Measurements from ENCODE around the gene EPHA1.
"Not testable (repeated sequence)": the region's sequence is repeated elsewhere in the genome, so short reads cannot be mapped to it uniquely, and the experiment has no call there.

The EPHA1 gene

DNA sequence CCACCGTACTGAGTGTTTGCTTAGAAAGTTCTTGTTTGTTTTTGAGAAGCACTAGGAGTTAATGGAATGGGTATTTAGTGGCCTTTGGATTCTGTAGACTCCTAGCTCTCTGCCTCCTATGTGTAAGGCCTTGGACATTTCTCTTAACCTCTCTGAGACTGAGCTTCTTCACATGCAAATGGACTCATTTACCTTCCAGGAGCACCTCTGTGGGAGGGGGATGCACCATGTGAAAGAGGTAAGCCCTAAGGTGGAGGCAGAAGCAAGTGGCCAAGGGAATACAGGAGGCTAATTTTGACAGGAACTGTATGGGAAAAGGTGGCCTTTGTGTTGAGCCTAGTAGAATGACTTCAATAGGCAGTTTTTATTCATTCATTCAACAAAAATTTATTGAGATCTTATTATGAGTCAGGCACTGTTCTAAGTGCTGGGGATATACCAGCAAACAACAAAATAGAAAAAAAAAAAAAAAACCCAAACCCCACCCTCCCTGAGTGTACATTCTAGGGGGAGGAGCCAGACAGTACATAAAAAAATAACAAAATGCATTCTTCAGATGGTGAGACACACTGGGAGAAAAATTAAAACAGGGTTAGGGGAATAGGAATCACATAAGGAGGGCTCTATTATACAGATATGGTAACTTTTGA is 9.2 kb upstream of the EPHA1 start:
- ChIA-PET POLR2A (no interaction called here), CTCF (interaction anchor here (0.6 to 2.7 kb wide), 5 partner anchors 9 to 178 kb away, joined by 3 to 13 read pairs (median 5); no protein-coding TSS in a partner anchor)
- TF ChIP-seq HDGF (IDR thresholded peaks at IDR 0.05; ENCODE audit: borderline replicate concordance) (no peak), SP1 (IDR thresholded peaks at IDR 0.05) (no peak), FOXA1 (IDR thresholded peaks at IDR 0.05) (no peak), FOXM1 (IDR thresholded peaks at IDR 0.05; ENCODE audit: borderline replicate concordance) (no peak), ARNT (IDR thresholded peaks at IDR 0.05) (no peak), FOXK2 (IDR thresholded peaks at IDR 0.05) (no peak), LEF1 (IDR thresholded peaks at IDR 0.05; ENCODE audit: borderline replicate concordance) (no peak), BHLHE40 (IDR thresholded peaks at IDR 0.05; ENCODE audit: borderline replicate concordance) (no peak), CTBP1 (IDR thresholded peaks at IDR 0.05; ENCODE audit: borderline replicate concordance) (no peak), TARDBP (IDR thresholded peaks at IDR 0.05) (no peak), ZNF384 (IDR thresholded peaks at IDR 0.05) (no peak), NFRKB (IDR thresholded peaks at IDR 0.05) (no peak), SUZ12 (IDR thresholded peaks at IDR 0.05) (no peak), ELF4 (IDR thresholded peaks at IDR 0.05) (no peak), L3MBTL2 (conservative IDR thresholded peaks at IDR 0.05) (no peak)
- TF ChIP-seq, protein P1, sequence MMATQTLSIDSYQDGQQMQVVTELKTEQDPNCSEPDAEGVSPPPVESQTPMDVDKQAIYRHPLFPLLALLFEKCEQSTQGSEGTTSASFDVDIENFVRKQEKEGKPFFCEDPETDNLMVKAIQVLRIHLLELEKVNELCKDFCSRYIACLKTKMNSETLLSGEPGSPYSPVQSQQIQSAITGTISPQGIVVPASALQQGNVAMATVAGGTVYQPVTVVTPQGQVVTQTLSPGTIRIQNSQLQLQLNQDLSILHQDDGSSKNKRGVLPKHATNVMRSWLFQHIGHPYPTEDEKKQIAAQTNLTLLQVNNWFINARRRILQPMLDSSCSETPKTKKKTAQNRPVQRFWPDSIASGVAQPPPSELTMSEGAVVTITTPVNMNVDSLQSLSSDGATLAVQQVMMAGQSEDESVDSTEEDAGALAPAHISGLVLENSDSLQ (IDR thresholded peaks at IDR 0.05): no peak
- no peak for DNase-seq (ENCODE audit: extremely low spot score)

DNA sequence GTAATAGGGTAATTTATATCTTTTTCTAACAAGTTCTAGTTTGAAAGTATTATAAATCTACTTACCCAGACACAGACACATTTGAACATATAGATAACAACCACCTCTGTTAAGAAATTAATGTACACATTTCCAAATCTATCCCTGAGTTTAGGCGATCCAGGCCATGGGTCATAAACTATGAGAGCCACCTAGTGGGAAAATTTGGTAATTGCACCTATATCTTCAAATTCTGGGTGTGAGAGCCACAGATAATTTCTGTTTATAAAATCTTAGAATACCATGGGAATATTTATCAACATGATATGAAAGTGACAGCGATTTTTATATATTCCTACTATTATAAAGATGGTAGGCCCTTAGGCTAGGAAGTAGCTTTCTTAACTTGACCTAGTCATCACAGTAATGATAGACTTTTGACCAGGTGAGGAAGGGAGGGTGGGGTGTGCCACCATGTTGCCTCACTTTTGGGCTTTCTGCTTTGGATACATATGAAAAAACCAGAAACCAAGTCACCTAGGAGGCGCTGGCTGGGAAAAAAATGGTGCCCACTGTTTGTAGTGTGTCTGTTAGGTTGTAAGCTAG is 8.0 kb upstream of the EPHA1 start:
- ChIA-PET CTCF (interaction anchor here (0.6 to 3.0 kb wide), 10 partner anchors 9 to 476 kb away, joined by 3 to 21 read pairs (median 4); no protein-coding TSS in a partner anchor), POLR2A (interaction anchor here (1.1 kb wide), 1 partner anchor 35 kb away, joined by 4 read pairs; no protein-coding TSS in a partner anchor)
- peak; percentile 74 for DNase-seq (ENCODE audit: extremely low spot score)
- TF ChIP-seq TARDBP (IDR thresholded peaks at IDR 0.05) (no peak), SP1 (IDR thresholded peaks at IDR 0.05) (no peak), ARNT (IDR thresholded peaks at IDR 0.05) (no peak), ZNF384 (IDR thresholded peaks at IDR 0.05) (no peak), SUZ12 (IDR thresholded peaks at IDR 0.05) (no peak), FOXK2 (IDR thresholded peaks at IDR 0.05) (no peak), CTBP1 (IDR thresholded peaks at IDR 0.05; ENCODE audit: borderline replicate concordance) (no peak), L3MBTL2 (conservative IDR thresholded peaks at IDR 0.05) (no peak), NFRKB (IDR thresholded peaks at IDR 0.05) (no peak), LEF1 (IDR thresholded peaks at IDR 0.05; ENCODE audit: borderline replicate concordance) (no peak), BHLHE40 (IDR thresholded peaks at IDR 0.05; ENCODE audit: borderline replicate concordance) (no peak), FOXM1 (IDR thresholded peaks at IDR 0.05; ENCODE audit: borderline replicate concordance) (no peak), FOXA1 (IDR thresholded peaks at IDR 0.05) (no peak), ELF4 (IDR thresholded peaks at IDR 0.05) (no peak), HDGF (IDR thresholded peaks at IDR 0.05; ENCODE audit: borderline replicate concordance) (no peak)
- TF ChIP-seq, protein P1 (IDR thresholded peaks at IDR 0.05): no peak

DNA sequence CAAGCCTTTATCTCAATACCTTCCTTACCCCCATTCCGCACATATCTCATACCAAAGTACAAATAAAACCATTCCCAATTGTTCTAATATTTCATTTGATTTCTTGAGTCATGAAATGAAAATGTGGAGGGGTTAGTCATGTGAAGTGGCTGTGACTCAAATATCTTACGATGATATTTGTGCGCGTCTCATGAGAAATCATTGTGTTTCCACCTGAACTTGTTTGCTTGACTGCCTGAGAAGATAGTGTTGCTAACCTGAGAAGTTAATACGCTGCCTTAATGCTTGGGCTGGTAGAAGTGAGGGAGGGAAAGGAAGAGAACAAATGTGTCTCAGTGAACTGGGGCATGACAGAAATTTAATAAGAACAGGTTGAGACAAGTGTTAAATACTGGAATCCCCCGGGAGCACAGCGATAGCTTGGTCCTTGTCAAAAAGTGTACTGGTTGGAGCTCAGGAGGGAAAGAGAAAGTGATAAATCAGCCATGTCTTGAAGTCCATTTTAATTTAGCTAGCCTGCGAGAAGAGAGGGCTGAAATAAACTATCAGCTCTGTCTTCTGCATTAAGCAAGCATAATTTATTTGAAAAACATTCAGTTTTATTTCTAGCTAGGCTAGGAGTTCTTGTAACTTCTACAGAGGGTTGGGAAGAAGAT is 7.2 kb upstream of the EPHA1 start:
- ChIA-PET POLR2A (interaction anchor here (1.1 to 1.7 kb wide), 2 partner anchors 11 to 34 kb away, joined by 3 to 4 read pairs; no protein-coding TSS in a partner anchor), CTCF (interaction anchor here (0.7 to 3.0 kb wide), 8 partner anchors 8 to 612 kb away, joined by 3 to 21 read pairs (median 8); no protein-coding TSS in a partner anchor)
- DNase-seq (ENCODE audit: extremely low spot score): no peak
- TF ChIP-seq FOXA1 (IDR thresholded peaks at IDR 0.05) (no peak), SUZ12 (IDR thresholded peaks at IDR 0.05) (no peak), LEF1 (IDR thresholded peaks at IDR 0.05; ENCODE audit: borderline replicate concordance) (no peak), L3MBTL2 (conservative IDR thresholded peaks at IDR 0.05) (no peak), FOXK2 (IDR thresholded peaks at IDR 0.05) (no peak), HDGF (IDR thresholded peaks at IDR 0.05; ENCODE audit: borderline replicate concordance) (no peak), TARDBP (IDR thresholded peaks at IDR 0.05) (no peak), ZNF384 (IDR thresholded peaks at IDR 0.05) (no peak), ARNT (IDR thresholded peaks at IDR 0.05) (no peak), FOXM1 (IDR thresholded peaks at IDR 0.05; ENCODE audit: borderline replicate concordance) (no peak), SP1 (IDR thresholded peaks at IDR 0.05) (no peak)

DNA sequence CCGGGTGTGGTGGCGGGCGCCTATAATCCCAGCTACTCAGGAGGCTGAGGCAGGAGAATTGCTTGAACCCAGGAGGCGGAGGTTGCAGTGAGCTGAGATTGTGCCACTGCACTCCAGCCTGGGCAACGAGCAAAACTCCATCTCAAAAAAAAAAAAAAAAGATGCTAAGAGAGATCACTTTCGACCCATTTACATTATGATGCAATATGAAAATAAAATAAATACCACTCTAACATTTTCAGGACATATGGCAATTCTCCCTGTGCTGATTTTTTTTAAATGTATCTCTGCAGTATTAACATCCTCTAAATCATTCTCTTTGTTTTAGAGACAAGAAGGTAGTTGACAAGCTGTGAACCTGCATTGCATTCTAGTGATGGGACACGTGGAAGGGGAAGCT is 6.6 kb upstream of the EPHA1 start:
- ChIA-PET POLR2A (interaction anchor here (1.7 kb wide), 1 partner anchor 10 kb away, joined by 3 read pairs; no protein-coding TSS in a partner anchor), CTCF (interaction anchor here (0.6 to 3.0 kb wide), 5 partner anchors 56 to 613 kb away, joined by 3 to 21 read pairs (median 3); no protein-coding TSS in a partner anchor)
- DNase-seq (ENCODE audit: extremely low spot score): not testable (repeated sequence)

DNA sequence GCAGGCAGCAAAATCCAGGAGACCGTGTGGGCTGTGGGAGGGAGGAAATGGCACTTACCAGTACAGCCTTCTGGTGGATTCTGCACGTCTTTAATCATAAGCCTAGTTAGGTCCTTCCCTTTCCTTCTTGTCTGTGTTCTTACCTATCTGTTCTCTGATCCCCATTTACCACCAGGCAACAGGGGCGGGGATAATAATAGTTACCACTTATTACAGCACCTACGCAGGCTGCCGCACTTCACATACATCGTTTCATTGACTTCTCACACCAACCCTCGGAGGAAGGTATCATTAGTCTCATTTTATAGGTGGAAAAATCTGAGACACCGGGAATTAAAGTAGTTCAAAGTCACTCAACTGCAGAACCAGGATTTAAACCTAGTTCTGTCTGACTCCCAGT is 4.5 kb upstream of the EPHA1 start:
- TF ChIP-seq NFRKB (IDR thresholded peaks at IDR 0.05) (no peak), BHLHE40 (IDR thresholded peaks at IDR 0.05; ENCODE audit: borderline replicate concordance) (no peak), L3MBTL2 (conservative IDR thresholded peaks at IDR 0.05) (no peak), SP1 (IDR thresholded peaks at IDR 0.05) (no peak), LEF1 (IDR thresholded peaks at IDR 0.05; ENCODE audit: borderline replicate concordance) (no peak), ZNF384 (IDR thresholded peaks at IDR 0.05) (no peak), ARNT (IDR thresholded peaks at IDR 0.05) (no peak), HDGF (IDR thresholded peaks at IDR 0.05; ENCODE audit: borderline replicate concordance) (no peak), ELF4 (IDR thresholded peaks at IDR 0.05) (no peak), TARDBP (IDR thresholded peaks at IDR 0.05) (no peak), FOXA1 (IDR thresholded peaks at IDR 0.05) (no peak), FOXK2 (IDR thresholded peaks at IDR 0.05) (no peak)
- TF ChIP-seq, protein P1 (IDR thresholded peaks at IDR 0.05): no peak
- CTCF ChIA-PET: no interaction called here
- POLR2A ChIA-PET: no interaction called here
- no peak for DNase-seq (ENCODE audit: extremely low spot score)

All from HEK293T (cell line).